ENCODE results near the gene NOVA2. TPM values are rescaled to one million over a fixed set of nuclear protein-coding genes. Genes with fewer than 3 reads are reported as not detected.

The NOVA2 gene, protein sequence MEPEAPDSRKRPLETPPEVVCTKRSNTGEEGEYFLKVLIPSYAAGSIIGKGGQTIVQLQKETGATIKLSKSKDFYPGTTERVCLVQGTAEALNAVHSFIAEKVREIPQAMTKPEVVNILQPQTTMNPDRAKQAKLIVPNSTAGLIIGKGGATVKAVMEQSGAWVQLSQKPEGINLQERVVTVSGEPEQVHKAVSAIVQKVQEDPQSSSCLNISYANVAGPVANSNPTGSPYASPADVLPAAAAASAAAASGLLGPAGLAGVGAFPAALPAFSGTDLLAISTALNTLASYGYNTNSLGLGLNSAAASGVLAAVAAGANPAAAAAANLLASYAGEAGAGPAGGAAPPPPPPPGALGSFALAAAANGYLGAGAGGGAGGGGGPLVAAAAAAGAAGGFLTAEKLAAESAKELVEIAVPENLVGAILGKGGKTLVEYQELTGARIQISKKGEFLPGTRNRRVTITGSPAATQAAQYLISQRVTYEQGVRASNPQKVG
- total RNA-seq: 9.7 and 10.4 TPM in 2 replicates

DNA sequence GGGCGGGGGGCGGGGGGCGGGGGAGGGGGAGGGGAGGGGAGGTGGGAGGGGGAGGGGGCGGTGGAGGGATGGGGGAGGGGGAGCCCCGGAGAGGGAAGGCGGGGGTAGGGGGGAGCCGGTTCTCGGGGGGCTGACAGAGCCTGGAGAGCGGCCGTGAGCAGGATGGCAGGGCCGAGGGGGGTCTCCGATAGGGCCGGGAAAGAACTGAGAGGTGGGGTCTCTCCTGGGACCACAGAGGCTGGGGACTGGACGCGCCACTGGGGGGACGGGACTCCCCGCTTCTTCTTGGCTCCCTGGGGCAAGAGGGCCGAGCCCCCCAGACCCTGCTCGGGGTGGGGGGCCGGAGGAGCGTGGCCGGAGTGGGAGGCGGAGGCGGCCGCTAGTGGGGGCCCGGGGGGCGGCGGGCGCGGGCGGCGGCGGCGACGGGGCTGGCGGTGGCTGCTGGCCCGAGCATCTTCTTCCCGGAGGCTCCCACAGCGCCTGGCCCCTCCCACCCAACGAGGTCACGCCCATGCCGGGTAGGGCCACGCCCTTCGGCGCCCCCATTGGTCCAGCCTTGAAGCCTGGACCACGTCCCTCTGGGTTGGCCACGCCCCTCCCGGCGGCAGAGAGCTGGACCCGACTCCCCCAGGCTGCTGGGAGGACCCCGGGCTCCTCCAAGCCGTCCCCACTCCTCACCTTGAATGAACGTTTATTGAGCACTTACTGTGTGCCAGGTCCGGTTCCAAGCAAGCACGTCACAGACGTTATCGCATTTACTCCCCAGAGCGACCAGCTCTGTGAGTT, at the start of gene NOVA2:
Gene NOVA2 (minus strand): TSS at position 313 of the 786 bp plus-strand sequence. CDS start 514 bp downstream, outside the sequence.

DNA sequence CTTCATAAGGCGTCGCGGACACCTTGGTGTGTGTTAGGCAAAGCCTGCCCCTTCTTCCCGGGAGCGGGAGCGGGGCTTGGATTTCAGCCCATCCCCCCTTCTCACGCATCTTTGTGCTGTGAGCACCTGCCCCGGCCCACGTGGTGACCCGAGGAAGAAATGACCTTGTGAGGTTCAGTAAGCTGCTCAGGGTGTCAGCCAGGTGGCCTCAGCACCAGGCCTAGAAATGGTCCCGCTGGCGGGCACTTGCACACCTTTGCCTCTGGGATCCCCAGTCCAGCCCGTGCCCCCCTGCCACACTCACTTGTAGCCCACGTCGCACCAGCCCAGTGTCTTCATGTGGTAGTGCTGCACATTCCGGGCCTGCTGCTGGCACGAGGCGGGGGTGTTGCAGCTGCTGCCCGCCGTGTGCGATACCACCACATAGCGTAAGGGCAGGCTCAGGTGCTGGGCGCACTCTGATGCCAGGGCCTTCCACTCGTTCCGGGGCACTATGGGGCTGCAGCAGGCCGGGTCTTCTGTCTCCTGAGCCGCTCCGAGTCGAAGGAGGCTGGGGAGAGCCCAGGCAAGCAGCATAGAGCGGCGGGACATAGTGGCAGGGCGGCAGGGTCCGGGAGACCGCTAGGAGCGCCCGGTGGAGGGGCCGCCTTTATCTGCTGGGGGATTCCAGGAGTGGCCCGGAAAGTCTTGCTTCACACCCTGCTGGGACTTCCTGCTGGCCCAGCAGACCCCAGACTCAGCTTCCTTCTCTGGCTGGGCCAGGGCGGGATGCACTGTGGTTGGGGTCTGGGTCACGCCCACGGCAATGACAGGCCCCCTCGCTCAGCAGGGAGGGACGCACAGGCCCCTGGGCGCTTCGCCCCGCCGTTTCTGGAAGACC, 49.0 kb upstream of the NOVA2 start, which contains the start of gene PGLYRP1:
Gene PGLYRP1 (minus strand): TSS at position 623 of the 880 bp plus-strand sequence. CDS start 32 bp downstream, at position 591.

DNA sequence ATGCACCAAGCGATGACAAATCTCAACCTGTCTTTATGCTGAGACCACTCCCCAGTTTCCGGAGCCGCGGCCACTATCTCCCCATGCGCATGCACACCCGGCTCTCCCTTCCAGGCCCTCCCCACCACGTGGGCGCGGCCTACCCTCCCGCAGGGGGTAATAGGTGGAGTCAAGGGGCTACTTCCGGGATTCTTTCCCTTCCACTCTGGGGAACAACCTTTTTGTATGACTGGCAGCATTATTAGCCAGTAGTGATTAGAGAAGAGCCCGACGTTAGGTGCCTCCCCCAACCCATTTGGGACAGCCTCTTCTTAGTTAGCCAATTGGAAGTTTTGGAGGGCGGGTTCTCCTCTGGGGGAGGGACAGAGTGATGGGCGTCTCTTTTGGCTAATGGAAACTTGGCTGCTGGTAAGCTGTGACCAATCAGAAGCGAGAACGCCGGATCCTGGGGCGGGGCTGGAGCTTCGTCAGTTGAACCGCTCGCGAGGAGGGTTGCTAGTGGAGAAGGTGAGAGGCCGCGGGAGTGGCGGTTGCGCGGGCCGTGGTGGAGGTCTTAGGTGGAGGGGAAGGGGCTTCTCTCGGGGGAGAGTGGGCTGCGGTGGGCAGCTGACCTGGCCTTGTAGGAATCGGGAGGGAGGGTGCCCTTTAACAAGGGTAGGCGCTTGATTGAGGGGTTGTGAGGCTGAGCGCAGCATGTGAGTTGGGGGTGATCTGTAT, 21.5 kb upstream of the NOVA2 start, which contains the start of gene CCDC61:
Gene CCDC61 (plus strand): TSS at position 470 of the 717 bp plus-strand sequence. CDS start 7,552 bp downstream, outside the sequence.

DNA sequence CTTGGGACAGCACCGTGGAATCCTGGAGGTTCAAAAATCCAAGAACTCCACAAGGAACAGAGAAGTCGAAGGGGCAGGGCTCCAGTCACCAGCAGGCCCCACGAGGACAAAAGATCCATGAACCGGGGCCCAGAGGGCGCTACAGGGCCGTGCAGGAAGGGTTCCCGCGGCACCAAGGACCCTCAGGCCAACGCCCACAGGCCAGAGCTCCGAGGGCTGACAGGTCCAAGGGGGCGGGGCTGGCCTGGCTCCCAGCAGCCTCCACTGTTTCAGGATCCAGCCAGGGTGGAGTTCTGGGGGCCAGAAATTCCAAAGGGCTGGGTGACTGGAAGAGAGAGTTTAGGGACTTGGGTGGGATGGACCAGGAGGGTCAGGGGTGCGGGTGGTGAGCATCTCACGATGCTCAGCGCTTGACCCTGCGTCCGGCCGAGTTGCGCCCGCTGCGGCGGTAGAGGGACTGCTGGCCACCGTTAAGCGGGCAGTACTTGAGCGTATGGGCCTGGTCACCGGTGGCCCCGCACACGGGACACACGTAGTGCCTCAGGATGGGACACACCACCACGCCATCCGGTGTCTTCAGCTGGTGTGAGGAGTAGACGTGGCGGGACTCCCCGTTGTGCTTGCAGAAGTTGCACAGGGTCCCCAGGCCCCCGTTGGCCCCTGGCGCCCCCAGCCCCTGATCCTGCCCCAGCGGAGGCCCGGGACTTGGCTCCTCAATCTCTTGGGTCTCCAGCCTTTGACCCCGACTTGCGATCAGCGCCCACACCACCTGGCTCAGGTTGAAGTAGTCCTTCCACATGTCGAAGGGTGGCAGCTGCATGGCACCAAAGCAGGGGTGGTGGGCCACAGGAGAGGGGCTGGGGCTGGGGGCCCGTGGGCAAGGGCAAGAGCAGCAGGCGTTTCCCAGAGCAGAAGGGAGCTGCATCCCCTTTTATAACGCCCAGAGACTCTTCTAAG, 59.5 kb downstream of the NOVA2 start, which contains the start of gene NANOS2:
Gene NANOS2 (minus strand): TSS at position 905 of the 957 bp plus-strand sequence. CDS start 85 bp downstream, at position 820.

DNA sequence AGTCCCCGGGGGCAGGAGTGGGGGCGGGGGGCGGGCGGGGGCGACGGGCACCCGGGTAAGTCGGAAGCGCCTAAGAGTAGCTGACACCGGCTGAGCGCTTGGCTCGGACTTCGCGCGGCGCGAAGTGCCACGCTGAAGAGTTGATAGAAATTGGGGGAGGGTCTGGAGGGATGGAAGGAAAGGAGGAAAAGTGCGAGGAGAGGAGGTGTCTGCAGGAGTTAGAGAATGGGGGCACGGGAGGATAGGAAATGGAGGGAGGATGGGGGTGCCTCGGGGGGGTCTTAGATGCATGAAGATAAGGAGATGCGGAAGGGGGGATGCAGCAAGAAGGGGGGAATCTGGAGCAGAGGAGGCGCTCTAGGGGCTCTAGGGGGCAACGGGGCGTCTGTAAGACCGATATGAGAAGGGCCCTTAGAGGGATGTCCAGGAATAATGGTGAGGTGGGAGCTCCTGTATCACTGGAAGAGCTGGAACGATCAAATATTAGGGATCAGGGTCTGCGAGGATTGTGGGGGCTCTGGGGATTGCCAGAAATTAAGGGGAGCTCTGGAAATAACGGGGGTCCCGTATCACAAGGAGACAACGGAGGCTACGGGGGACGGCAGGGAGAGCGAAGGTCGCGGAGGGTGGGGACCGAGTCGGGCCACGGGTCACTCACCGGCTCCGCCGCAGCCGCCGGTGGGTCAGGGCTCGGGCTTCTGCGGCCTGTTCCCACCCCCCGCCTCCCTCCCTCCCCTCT, 71.6 kb downstream of the NOVA2 start, which contains the start of gene MYPOP:
Gene MYPOP (minus strand): TSS at position 702 of the 739 bp plus-strand sequence. CDS start 840 bp downstream, outside the sequence.

DNA sequence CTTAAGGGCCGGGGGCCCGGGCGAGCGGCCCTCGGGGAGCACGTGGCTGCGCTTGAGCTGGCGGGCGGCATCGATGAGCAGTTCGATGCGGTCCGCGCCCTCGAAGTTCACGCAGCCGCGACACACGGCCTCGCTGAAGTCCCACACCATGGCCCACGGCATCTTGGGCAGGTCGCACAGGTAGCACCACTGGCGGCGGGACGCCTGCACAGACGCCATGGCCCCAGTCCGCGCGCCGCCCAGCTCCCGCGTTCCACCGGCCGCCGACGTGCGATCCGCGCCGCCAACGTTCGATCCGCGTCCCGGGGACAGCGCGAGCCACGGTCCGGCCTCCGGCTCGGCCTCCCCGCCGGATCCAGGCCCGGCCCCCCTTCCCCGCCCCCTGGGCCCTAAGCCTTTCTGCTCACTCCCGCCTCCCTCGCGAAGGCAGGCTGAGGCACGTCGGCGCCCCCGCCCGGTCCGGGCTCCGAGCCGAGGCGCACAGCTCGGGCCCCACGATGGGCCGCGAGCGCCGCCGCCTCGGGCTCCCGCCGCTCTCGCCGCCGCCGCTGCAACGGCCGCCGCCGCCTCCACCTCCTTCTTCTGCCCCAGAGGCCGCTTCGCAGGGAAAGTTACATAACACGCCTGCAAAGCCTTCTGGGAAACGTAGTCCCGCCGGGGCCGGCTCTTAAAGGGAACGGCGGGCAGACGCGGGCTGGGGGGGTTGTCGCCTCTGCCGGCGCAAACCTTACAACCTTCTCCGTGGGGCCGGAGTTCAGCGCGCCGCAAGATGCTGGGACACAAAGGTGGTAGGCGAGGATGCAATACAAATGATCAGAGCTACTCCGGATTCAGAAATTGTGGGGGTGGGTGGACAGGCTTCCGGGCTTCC, 87.9 kb downstream of the NOVA2 start, which contains the start of gene IRF2BP1:
Gene IRF2BP1 (minus strand): TSS at position 586 of the 871 bp plus-strand sequence. CDS start 367 bp downstream, at position 219.

Other genes starting within 250 kb of the NOVA2 start
- gene FBXO46, start 243.0 kb downstream of the NOVA2 start, total RNA-seq: 7.7 and 9.8 TPM in 2 replicates
- not detected in 2 replicates for gene MEIOSIN, start 240.4 kb downstream of the NOVA2 start, total RNA-seq
- 8.6 and 9.2 TPM in 2 replicates for gene SIX5, start 204.6 kb downstream of the NOVA2 start, total RNA-seq
- 8.5 and 11.2 TPM in 2 replicates for gene DMPK, start 191.4 kb downstream of the NOVA2 start, total RNA-seq
- 32.8 and 33.2 TPM in 2 replicates for gene DMWD, start 181.0 kb downstream of the NOVA2 start, total RNA-seq
- gene RSPH6A, start 158.6 kb downstream of the NOVA2 start, total RNA-seq: not detected in 2 replicates
- 47.0 and 48.7 TPM in 2 replicates for gene SYMPK, start 110.7 kb downstream of the NOVA2 start, total RNA-seq
- gene FOXA3, start 109.5 kb downstream of the NOVA2 start, total RNA-seq: not detected in 2 replicates
- 22.0 and 22.6 TPM in 2 replicates for gene IRF2BP1, start 87.7 kb downstream of the NOVA2 start, total RNA-seq
- 1.4 and 3.1 TPM in 2 replicates for gene MYPOP, start 71.3 kb downstream of the NOVA2 start, total RNA-seq
- not detected in 2 replicates for gene NANOS2, start 59.1 kb downstream of the NOVA2 start, total RNA-seq
- 10.4 and 12.1 TPM in 2 replicates for gene CCDC61, start 21.6 kb upstream of the NOVA2 start, total RNA-seq
- gene PGLYRP1, start 49.2 kb upstream of the NOVA2 start, total RNA-seq: not detected in 2 replicates
- not detected in 2 replicates for gene IGFL4, start 67.1 kb upstream of the NOVA2 start, total RNA-seq
- gene IGFL3, start 150.8 kb upstream of the NOVA2 start, total RNA-seq: not detected in 2 replicates
- not detected in 2 replicates for gene IGFL2, start 174.4 kb upstream of the NOVA2 start, total RNA-seq